Neuron (in vitro differentiated cells): Measurements from ENCODE around the gene LRFN2.

ENCODE experiments used
- H2AFZ ChIP-seq: one replicate; pipeline ENCODE4 v1.6.1; 2013; ENCODE audit warnings: low read depth, mild to moderate bottlenecking, inconsistent platforms, low read length, moderate library complexity
- H3K27me3 ChIP-seq: one replicate; pipeline ENCODE4 v1.6.1; 2013; ENCODE audit warnings: low read length; ENCODE audit not compliant: insufficient read depth
- H3K36me3 ChIP-seq: one replicate; pipeline ENCODE4 v1.6.1; 2013; ENCODE audit warnings: low read length; ENCODE audit not compliant: insufficient read depth
- H3K4me1 ChIP-seq: one replicate; pipeline ENCODE4 v1.6.1; 2013; ENCODE audit warnings: low read length; ENCODE audit not compliant: insufficient read depth
- H3K4me3 ChIP-seq: 2 replicates; pipeline ENCODE4 v1.5.1; 2013; ENCODE audit warnings: mild to moderate bottlenecking, low read length, moderate library complexity
- H3K9me3 ChIP-seq: one replicate; pipeline ENCODE4 v1.6.1; 2013; ENCODE audit warnings: low read length

LRFN2 gene

DNA sequence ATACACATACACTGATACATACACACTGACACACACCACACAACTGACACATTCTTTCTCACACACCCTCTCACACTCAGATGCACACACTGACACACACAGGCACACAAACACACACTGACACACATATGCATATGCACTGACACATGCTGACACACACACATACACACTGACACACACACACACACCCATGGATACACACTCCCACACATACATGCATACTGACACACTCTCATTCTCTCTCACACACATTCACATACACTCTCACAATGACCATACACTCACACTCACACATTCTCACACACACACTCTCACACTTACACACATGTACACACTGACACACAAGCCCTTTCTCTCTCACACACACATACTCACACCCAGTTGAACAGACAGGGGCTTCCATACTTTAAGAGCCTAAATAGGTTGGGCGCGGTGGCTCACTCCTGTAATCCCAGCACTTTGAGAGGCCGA lies 236.4 kb downstream of the LRFN2 start:
- Histone ChIP-seq H3K4me1 (no peaks in the 10 kb centered on the region), H2AFZ (no peak overlapping the region), H3K36me3 (no peaks in the 10 kb centered on the region), H3K27me3 (no peaks in the 10 kb centered on the region), H3K4me3 (no peak overlapping the region), H3K9me3 (no peaks in the 10 kb centered on the region)

DNA sequence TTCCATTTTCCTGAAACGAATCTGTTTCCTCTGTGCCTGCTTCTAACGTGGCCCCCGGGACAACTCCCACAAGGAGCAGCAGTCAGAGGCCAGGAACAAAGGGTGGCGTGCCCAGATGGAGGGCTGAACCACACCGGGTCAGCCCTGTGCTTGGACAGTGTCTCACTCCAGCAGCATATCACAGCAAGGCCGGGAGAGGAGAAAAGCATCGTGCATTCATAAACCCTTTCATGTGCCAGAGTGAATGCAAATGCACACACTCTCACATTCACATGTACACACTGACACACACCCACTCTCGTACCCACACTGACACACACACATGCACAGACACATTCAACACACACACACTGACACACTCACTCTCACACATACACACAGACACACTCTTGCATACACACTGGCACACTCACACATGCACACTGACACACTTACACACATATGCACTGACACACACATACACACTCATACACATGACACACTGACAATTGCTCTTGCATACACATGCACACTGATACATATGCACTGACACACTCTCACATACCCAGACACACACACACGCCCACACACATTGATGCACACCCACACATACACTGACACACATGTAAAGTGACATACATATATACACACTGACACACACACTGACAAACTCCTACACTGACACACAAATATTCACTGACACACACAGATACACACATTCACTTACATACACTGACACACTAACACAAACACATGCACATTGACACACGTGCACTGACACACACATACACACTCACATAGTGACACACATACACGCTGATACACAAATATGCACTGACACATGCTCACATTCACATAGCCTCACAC lies 237.0 kb downstream of the LRFN2 start:
- no peaks in the 10 kb centered on the region for H3K4me1 ChIP-seq
- no peak overlapping the region for H2AFZ ChIP-seq
- H3K9me3 ChIP-seq = no peaks in the 10 kb centered on the region
- no peaks in the 10 kb centered on the region for H3K36me3 ChIP-seq
- no peak overlapping the region for H3K4me3 ChIP-seq
- H3K27me3 ChIP-seq = no peaks in the 10 kb centered on the region

DNA sequence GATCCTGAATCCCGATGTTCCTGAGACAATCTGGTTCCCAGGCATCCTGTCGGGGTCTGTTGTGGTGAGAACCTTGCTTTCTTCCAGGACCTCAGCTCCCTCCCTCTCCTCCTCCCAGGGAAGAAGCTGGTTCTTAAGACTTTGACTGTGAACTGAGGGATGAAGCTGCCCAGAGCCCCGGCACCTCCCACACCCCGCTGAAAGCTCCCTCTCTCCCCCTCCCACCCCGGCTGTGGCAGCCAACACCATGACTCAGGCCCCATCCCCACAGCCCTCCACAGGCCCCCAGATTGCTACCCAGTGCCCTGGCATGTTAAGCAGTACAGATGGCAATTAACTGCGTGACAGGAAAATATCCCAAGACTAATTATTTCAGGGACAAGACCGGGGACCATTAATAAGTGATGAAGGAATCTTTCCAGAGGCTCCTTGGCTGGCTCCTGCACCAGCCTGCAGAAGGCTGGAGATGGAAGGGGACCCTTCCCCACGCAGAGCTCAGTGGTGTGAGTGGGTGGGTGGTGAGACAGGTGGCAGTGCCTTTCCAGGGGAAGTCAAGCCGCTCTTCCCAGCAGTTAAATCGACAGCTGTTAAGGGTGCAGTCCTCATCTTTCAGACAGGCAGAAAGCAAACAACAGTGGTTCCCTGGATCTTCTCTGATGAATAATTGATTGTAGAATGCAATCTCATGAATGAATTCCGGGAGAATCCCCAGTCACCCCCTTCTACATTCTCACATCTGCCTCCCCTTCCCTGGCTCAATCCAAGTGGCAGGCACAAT lies 237.9 kb downstream of the LRFN2 start:
- no peaks in the 10 kb centered on the region for H3K36me3 ChIP-seq
- H3K4me1 ChIP-seq = no peaks in the 10 kb centered on the region
- H3K9me3 ChIP-seq = no peaks in the 10 kb centered on the region
- H3K4me3 ChIP-seq = no peak overlapping the region
- no peak overlapping the region for H2AFZ ChIP-seq
- H3K27me3 ChIP-seq = no peaks in the 10 kb centered on the region

DNA sequence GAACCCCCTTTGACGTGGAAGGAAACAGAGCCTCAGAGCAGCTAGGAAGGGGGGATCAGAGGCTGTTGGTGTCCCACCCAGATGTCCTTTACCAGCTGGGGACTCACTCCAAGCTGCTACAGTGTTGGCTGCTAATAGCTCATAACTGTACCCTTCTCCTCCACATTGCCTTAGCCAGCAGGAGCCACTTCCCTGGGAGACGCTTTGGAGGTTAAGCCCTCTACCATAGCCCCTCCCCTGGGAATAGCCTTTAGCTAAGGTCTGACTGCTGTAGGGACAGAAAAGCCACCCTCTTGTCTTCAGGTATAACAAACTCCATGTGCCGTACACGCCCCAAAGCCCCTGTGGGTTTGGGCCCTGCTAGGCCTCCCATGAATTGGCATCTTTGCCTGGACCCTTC lies 238.6 kb downstream of the LRFN2 start:
- Histone ChIP-seq H3K27me3 (no peaks in the 10 kb centered on the region), H3K4me1 (no peaks in the 10 kb centered on the region), H3K4me3 (no peak overlapping the region), H3K36me3 (no peaks in the 10 kb centered on the region), H2AFZ (no peak overlapping the region), H3K9me3 (no peaks in the 10 kb centered on the region)

DNA sequence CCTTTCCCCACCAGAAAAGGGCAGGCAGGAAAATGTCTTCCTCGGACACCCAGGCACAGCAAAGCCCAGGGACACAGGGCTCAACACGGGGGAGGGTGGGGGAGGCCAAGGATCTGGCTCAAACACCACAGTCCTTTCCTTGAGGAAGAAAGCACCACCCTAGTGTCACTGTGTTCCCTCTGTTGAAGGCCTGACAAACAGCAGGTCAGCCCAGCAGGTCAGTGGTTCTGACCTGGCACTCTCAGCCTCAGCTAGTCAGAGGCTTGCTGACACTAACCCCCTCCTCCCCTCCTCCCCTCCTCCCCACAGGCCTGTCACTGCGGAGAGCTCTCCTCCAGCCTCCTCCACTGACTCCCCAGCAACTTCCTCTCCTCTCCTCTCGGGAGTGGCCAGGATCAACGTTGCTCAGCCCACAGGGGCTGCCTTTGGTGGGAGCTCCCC lies 239.6 kb downstream of the LRFN2 start:
- Histone ChIP-seq H3K27me3 (no peaks in the 10 kb centered on the region), H3K4me3 (no peak overlapping the region), H3K36me3 (no peaks in the 10 kb centered on the region), H3K9me3 (no peaks in the 10 kb centered on the region), H2AFZ (no peak overlapping the region), H3K4me1 (no peaks in the 10 kb centered on the region)

DNA sequence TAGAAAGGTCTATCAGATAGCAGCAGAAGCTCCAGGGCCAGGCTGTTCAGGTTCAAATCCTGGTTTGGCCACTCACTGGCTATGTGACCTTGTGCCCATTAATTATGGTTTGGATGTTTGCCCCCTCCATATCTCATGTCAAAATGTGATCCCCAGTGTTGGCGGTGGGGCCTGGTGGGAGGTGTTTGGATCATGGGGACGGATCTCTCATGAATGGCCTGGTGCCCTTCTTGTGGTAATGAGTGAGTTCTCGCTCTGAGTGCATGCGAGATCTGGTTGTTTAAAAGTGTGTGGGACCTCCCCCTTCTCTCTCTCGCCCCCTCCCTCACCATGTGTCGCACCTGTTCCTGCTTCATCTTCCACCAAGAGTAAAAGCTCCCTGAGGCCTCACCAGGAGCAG lies 240.9 kb downstream of the LRFN2 start:
- Histone ChIP-seq H3K36me3 (no peaks in the 10 kb centered on the region), H3K27me3 (no peaks in the 10 kb centered on the region), H3K9me3 (no peaks in the 10 kb centered on the region), H3K4me3 (no peak overlapping the region), H2AFZ (no peak overlapping the region), H3K4me1 (no peaks in the 10 kb centered on the region)

DNA sequence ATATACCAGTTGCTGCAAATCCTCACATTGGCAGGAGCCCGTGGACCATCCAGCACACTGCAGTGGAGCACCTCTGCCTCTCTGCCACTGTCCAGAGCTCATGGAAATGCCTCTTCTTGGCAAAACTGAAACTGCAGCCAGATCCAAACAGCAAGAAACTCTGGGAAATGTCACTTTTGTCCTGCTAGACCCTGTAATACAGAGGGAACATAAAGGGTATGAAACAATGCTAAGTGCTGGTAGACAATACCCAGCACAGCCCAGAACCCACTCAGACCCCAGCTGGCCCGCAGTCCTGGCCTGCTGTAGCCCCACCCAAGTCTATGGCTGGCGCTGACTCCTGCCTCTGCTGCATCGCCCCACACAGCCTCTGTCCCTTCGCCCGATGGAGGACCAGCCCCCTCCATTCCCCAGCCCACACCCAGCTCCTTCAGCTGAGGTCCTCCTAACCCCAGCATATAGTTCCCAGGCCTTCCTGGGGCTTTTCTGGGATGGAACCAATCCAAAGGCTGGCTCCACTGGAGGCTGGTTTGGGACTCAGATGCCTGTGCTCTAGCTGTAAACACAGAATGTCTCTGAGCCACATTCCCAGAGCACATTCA lies 242.5 kb downstream of the LRFN2 start:
- H2AFZ ChIP-seq = no peak overlapping the region
- no peaks in the 10 kb centered on the region for H3K36me3 ChIP-seq
- no peaks in the 10 kb centered on the region for H3K4me1 ChIP-seq
- no peaks in the 10 kb centered on the region for H3K9me3 ChIP-seq
- H3K27me3 ChIP-seq = no peaks in the 10 kb centered on the region
- H3K4me3 ChIP-seq = no peak overlapping the region

DNA sequence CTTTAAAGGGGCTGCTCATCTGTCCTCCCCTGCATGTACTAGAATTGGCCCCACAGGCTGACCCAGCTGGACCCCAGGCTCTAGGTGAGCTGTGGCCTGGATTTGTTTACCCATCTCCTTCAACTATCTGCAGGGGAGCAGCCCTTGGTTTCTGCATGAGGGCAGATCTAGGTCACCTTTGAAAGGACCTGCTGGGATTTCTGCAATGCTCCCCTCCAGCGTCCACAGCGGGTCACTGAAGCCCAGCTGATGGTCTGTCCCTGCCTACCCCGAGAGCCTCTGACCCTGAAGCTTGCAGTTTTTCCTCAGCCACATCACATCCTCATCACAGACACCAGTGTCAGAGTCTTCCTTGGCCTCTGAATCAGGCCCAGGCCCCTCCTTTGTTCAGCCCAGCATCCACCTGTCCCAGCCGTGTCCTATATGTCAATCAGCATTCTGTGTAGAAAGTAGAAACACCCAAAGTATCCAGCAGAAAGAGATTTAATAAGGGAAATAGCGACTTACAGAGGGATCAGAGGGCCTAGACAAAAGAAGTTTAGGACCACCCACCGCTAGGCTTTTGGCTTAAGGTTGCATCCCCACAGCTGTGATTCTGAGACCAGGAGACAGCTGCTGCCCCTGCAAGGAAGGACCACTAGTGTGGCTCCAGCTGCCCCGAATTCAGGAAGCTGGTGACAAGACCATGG lies 243.1 kb downstream of the LRFN2 start:
- no peak overlapping the region for H3K4me3 ChIP-seq
- H3K27me3 ChIP-seq = no peaks in the 10 kb centered on the region
- no peaks in the 10 kb centered on the region for H3K9me3 ChIP-seq
- H2AFZ ChIP-seq = no peak overlapping the region
- no peaks in the 10 kb centered on the region for H3K36me3 ChIP-seq
- no peaks in the 10 kb centered on the region for H3K4me1 ChIP-seq

DNA sequence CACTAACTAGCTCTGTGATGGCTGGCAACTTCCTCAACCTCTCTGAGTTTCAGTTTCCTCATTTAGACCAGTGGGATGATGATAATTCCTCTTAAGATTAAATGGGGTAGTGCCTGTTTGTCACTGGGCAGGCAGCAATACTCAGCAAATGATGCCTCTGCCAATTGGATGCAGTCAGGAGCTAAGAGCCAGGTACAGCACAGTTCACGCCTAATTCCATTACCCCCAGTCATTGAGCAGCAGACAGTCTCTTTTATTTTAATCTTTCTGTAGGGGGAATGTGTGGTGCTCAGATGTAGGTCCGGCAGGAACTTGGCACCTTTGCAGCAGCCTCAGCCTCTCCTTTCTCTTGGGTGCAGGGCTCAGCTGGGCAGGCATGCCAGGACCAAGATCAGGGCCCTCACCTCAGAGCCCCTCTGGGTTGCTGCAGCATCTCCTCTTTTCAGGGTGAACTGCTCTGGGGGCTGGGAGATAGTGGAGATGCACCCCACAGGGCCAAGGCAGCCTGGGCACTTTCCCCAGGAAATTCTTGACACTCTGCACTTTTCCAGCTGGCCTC lies 243.8 kb downstream of the LRFN2 start:
- no peaks in the 10 kb centered on the region for H3K4me1 ChIP-seq
- H3K9me3 ChIP-seq = no peaks in the 10 kb centered on the region
- H3K4me3 ChIP-seq = no peak overlapping the region
- H2AFZ ChIP-seq = no peak overlapping the region
- no peaks in the 10 kb centered on the region for H3K27me3 ChIP-seq
- H3K36me3 ChIP-seq = no peaks in the 10 kb centered on the region

DNA sequence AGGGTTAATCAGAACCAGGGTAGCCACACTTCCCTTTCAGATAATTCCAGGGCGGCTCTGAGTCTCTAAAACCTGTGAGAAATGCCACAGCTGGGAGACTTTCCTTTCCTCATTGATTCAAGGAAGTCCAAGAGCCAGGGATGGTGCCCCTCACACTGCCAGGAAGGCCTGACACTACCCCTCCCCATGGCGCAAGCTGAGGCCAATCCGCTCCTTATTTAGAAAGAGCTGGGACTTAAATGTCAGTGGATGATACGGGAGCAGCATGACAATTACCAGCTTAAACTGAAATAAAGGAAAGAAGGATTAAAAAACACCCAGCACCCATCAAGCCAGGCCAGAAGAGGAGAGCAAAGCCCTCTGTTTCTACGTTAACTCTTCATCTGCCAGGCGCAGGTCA lies 244.4 kb downstream of the LRFN2 start:
- Histone ChIP-seq H2AFZ (no peak overlapping the region), H3K4me1 (no peaks in the 10 kb centered on the region), H3K4me3 (no peak overlapping the region), H3K36me3 (no peaks in the 10 kb centered on the region), H3K27me3 (no peaks in the 10 kb centered on the region), H3K9me3 (no peaks in the 10 kb centered on the region)

DNA sequence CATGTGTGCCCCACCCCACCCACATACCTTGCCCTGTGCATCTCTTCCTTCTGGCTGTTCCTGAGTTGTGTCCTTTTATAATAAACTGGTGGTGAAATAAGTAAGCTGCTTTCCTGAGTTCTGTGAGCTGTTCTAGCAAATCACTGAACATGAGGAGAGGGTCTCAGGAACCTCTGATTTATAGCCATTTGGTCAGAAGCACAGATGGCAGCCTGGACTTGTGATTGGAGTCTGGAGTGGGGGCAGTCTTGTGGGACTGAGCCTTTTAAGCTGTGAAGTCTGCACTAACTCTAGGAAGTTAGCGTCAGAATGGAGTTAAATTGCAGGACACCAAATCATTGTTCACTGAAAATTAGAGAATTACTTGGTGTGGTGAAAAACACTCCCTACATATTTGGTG lies 245.4 kb downstream of the LRFN2 start:
- H3K4me3 ChIP-seq = no peak overlapping the region
- no peak overlapping the region for H2AFZ ChIP-seq
- no peaks in the 10 kb centered on the region for H3K9me3 ChIP-seq
- no peaks in the 10 kb centered on the region for H3K27me3 ChIP-seq
- H3K4me1 ChIP-seq = no peaks in the 10 kb centered on the region
- no peaks in the 10 kb centered on the region for H3K36me3 ChIP-seq
